ENCODE data around the gene SURF4.

DNA sequence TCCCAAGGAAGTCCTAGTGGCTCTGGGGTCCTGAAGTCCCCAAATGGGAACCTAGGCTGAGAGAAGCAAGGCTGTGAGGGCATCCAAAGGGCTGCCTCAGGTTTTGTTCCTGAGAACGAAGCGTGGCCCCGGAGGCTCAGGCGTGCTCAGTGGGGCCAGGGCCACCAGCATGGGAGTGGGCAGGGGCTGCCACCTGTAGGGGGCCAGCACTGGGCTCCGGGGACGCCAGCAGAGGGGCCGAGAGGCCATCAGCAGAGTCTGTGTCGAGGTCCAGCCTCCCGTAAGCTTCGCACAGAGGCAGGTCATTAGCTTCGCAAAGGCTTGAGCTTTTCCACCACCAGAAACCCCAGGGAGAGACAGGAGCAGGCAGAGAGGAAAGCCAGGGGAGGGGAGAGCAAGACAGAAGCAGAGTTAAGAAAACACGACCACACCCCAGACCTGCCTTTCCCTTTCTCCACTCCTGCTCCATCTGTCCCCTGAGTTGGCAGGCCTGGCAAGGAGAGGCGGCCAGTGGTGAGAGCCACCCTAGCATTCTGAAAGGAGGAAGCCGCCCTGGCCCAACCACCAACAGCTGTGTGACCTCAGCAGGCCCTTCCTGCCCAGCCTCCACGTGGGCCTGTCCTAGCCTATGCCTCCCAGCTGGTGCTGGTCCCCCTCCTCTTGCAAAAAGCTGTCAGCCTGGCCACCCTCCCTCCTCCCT, 34.3 kb downstream of the SURF4 start:
- TF ChIP-seq, protein P1, sequence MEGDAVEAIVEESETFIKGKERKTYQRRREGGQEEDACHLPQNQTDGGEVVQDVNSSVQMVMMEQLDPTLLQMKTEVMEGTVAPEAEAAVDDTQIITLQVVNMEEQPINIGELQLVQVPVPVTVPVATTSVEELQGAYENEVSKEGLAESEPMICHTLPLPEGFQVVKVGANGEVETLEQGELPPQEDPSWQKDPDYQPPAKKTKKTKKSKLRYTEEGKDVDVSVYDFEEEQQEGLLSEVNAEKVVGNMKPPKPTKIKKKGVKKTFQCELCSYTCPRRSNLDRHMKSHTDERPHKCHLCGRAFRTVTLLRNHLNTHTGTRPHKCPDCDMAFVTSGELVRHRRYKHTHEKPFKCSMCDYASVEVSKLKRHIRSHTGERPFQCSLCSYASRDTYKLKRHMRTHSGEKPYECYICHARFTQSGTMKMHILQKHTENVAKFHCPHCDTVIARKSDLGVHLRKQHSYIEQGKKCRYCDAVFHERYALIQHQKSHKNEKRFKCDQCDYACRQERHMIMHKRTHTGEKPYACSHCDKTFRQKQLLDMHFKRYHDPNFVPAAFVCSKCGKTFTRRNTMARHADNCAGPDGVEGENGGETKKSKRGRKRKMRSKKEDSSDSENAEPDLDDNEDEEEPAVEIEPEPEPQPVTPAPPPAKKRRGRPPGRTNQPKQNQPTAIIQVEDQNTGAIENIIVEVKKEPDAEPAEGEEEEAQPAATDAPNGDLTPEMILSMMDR (IDR thresholded peaks at IDR 0.05): no peak
- TF ChIP-seq IRF2 (CRISPR knock-in tag; IDR thresholded peaks at IDR 0.05; ENCODE audit: borderline replicate concordance, low read depth) (no peak), CREB1 (CRISPR knock-in tag; IDR thresholded peaks at IDR 0.05) (no peak), JUN (CRISPR knock-in tag; IDR thresholded peaks at IDR 0.05) (no peak), CBFB (CRISPR knock-in tag; IDR thresholded peaks at IDR 0.05; ENCODE audit: low read depth) (no peak)
- TF ChIP-seq, protein P2, sequence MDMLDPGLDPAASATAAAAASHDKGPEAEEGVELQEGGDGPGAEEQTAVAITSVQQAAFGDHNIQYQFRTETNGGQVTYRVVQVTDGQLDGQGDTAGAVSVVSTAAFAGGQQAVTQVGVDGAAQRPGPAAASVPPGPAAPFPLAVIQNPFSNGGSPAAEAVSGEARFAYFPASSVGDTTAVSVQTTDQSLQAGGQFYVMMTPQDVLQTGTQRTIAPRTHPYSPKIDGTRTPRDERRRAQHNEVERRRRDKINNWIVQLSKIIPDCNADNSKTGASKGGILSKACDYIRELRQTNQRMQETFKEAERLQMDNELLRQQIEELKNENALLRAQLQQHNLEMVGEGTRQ (CRISPR knock-in tag; IDR thresholded peaks at IDR 0.05): no peak
